ENCODE measurements around the gene HAUS2.

HAUS2 gene

DNA sequence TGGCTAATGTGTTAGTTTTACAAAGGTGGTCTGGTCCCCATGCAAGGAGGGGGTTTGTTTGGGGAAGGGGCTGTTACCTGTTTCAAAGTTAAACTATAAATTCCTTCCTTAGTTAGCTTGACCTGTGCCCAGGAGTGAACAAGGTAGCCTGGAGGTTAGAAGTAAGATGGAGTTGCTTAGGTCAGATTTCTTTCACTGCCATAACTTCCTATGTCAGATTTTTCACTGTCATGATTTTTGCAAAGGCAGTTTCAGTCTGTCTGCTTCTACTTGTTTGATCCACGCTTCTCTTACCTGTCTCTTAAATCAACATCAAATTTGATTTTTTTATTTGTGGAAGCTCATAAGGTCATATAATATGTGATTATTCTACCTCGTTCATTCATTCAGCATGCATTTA is 55.3 kb downstream of the HAUS2 start:
- no peak overlapping the region for H3K4me3 ChIP-seq (ENCODE audit: low read length)
- DNase-seq (ENCODE audit: low read depth, low spot score): no peak

DNA sequence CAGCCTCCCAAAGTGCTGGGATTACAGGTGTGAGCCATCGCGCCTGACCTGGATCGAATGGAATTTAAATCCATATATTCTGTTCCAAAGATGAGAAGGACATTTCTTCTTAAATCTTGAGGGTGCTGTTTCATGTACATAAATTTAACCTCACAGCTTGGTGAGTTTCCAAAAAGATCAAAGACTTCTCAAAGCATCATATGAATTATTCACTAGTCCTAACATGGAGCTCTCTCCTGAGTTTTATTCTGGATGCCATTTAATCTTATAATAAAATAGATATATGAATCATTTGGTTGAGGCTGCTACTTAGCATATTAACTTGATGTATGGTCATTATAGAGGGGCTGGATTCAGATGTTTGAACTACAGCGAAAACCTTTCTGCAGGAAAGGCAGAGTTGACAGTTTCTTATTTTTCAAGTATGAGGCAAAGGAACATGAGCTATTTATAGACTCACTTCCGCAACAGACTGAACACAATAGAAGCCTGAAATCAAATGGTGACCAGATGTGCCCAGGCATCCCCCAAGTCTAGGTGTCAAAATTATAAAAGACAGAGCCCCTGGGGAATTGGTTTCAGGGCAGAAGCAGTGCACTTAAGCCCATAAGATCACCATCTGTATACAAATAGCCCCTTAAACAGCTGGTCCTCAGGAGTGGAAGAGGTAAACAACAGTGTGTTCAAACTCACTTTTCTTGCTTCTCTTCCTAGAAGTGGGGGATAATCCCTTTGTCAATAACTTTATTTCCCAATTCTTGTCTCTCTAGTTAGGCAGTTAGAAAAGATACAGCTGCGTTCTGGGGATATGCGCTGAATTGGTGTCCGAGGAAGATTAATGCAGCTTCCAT is 56.5 kb downstream of the HAUS2 start:
- H3K4me3 ChIP-seq (ENCODE audit: low read length): no peak overlapping the region
- no peak for DNase-seq (ENCODE audit: low read depth, low spot score)

DNA sequence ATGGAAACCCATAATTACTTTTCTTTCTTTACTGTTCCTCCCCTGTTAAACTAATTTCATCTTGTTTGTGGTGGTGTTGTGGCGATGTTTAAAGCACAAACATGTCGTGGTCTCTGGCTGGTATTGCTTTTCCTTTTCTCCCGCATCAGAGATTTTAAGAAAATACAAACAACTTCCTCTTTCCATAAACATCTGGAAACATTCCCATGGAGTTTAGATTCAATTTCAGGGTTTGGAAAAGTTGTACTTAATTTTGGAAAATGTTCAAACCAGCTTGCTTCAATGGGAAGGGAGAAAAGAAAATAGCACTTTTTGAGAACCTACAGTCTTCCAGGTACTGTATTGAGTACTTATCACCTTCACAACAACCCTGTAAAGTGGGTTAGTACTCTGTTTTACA is 57.2 kb downstream of the HAUS2 start:
- H3K4me3 ChIP-seq (ENCODE audit: low read length): no peak overlapping the region
- no peak for DNase-seq (ENCODE audit: low read depth, low spot score)

DNA sequence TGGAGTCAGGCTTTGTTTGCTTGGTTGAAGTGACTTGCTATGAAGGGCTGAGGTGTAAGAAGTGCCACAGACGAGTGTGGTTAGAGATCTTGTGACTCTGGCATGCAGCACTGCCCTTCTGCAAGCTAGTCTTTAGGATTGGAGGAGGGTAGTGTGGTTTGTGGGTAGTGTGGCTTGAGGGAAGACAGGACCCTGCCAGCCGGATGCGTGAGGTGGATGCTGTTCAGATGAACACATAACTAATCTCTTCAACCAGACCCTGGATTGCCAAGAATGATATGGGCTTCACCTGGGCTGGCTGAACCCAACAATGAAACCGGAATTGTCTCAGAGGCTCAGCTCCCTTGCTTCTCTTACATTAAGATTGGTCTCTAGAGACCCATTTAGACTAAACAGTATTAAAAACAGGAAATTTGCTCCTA is 59.5 kb downstream of the HAUS2 start:
- no peak overlapping the region for H3K4me3 ChIP-seq (ENCODE audit: low read length)
- DNase-seq (ENCODE audit: low read depth, low spot score): peak; percentile 95

DNA sequence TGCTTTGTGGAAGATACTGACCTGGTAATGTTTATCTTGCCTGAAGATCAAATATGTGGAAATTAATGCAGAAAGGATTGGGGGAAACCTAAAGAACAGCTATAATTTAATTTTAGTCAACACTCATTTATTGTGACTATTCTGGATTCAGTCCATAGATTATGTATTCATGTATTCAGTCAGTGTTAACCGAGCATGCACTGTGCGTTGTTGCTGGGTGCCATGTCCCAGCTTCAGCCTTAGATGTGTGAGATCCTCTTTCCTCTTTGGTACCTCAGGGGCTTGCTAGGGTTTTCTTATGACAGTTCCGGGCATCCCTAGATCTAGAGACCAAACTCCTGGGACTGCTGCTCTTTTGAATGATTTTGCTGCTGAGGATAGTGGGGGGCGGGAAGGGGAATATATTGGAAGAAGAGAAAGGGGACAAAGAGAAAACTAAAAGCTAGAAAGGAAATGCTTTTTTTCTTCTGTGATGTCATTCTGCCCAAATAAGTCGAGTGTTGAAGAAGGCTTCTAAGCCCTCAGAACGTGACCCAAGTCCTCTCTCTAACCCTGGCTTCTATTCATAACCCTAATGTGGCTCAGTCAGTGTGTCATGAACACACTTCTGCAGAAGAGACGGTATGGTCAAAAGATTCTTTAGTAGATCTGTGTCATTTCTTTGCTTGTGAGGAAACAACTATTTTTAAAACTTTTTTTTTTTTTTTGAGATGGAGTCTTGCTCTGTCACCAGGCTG is 60.3 kb downstream of the HAUS2 start:
- no peak for DNase-seq (ENCODE audit: low read depth, low spot score)
- no peak overlapping the region for H3K4me3 ChIP-seq (ENCODE audit: low read length)

DNA sequence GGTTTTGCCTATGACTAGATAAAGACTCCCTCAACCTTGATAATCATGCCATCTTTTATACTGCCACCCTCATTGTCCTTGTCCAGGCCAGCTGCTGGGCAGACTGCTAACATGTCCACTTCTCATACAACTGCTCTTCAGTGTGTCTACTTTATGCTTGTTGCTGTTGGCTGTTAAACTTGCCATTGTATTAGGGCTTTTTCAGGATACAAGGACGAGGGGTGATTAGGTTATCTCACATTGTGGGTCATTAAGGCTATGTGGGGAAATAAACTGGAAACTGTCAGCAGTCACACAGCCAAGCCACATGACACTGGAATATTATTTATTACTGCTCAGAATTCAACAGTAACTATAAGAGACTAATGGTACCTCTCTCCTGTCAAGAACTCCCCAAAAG is 62.9 kb downstream of the HAUS2 start:
- no peak overlapping the region for H3K4me3 ChIP-seq (ENCODE audit: low read length)
- DNase-seq (ENCODE audit: low read depth, low spot score): no peak

DNA sequence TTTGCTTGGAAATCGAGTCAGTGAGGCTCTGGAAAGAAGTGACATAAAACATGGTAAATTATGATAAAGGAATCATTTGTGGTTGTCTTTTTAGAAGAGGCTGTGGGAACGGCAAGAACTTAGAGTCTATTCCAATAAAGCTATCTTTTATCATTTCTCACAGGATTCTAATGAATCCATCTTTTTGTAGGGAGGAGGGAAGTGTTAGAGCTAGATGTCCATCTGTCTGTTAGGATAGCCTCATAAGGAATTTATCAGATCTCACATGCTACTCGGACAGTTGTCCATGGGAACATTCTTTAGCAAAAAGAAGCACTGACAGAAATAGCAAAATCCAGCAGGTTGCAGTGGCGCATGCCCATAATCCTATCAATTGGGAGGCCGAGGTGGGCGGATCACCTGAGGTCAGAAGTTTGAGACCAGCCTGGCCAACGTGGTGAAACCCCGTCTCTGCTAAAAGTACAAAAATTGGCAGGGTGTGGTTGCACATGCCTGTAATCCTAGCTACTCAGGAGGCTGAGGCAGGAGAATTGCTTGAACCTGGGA is 63.8 kb downstream of the HAUS2 start:
- H3K4me3 ChIP-seq (ENCODE audit: low read length): no peak overlapping the region
- DNase-seq (ENCODE audit: low read depth, low spot score): no peak

DNA sequence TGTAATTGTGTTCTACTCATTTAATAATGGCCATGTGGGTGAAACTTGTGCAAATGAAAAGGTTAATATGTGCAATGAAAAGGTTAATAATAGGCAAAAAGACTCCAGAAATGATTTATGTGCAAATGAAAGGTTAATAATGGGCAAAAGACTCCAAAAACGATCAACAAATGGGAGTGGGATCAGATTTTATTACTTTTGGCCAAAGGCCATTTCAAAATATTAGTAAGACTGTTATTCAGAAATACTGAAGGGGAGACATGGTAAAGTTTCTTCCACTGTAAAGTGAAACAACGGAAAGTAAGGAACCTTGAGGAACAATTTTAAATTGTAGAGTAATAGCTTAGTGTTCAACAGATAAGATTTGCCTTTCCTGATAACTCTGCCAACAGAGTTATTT is 67.5 kb downstream of the HAUS2 start:
- no peak overlapping the region for H3K4me3 ChIP-seq (ENCODE audit: low read length)
- no peak for DNase-seq (ENCODE audit: low read depth, low spot score)

Data from Jurkat, Clone E6-1 (cell line).